DOHH2 (cell line): ENCODE results near the gene C1orf53.
"Not testable (repeated sequence)": the region's sequence is repeated elsewhere in the genome, so short reads cannot be mapped to it uniquely, and the experiment has no call there.

Experiments used
- H3F3A ChIP-seq: fragments of 200-600 bp; sonication (generic), shearing (Covaris generic); 2 replicates; pipeline ENCODE4 v1.6.0; 2016; ENCODE audit warnings: antibody characterized with exemption, mild to moderate bottlenecking; ENCODE audit not compliant: control insufficient read depth, insufficient read depth
- H3K27ac ChIP-seq: fragments of 200-600 bp; sonication (generic); 2 replicates; pipeline ENCODE4 v1.5.1; 2014; ENCODE audit warnings: low read depth, mild to moderate bottlenecking, low read length, moderate library complexity
- H3K27me3 ChIP-seq: fragments of 200-600 bp; sonication (generic); 2 replicates; pipeline ENCODE4 v1.6.1; 2014; ENCODE audit warnings: mild to moderate bottlenecking, low read length, mixed read lengths; ENCODE audit not compliant: control insufficient read depth
- H3K36me3 ChIP-seq: fragments of 200-600 bp; sonication (generic); 2 replicates; pipeline ENCODE4 v1.6.1; 2014; ENCODE audit warnings: mild to moderate bottlenecking, low read length, moderate library complexity, mixed read lengths; ENCODE audit not compliant: control insufficient read depth
- H3K4me1 ChIP-seq: fragments of 200-600 bp; sonication (generic); 2 replicates; pipeline ENCODE4 v1.6.1; 2014; ENCODE audit warnings: mild to moderate bottlenecking, low read length, mixed read lengths; ENCODE audit not compliant: control insufficient read depth
- H3K4me2 ChIP-seq: fragments of 200-600 bp; sonication (generic); 2 replicates; pipeline ENCODE4 v1.6.0; 2014; ENCODE audit warnings: mild to moderate bottlenecking, low read length, moderate library complexity
- H3K4me3 ChIP-seq: fragments of 200-600 bp; sonication (generic); 2 replicates; pipeline ENCODE4 v1.5.1; 2014; ENCODE audit warnings: mild to moderate bottlenecking, low read length, mixed read lengths
- H3K79me2 ChIP-seq: fragments of 200-600 bp; sonication (generic); 2 replicates; pipeline ENCODE4 v1.6.1; 2014; ENCODE audit warnings: mild to moderate bottlenecking, low read length, mixed read lengths; ENCODE audit not compliant: control insufficient read depth
- H3K9me2 ChIP-seq: fragments of 200-600 bp; sonication (generic); replicated peaks from 2 replicates; pipeline ENCODE4 v1.6.1; 2014; ENCODE audit warnings: mild to moderate bottlenecking, low read length, mixed read lengths; ENCODE audit not compliant: control insufficient read depth
- H3K9me3 ChIP-seq: fragments of 200-600 bp; sonication (generic); 2 replicates; pipeline ENCODE4 v1.6.1; 2014; ENCODE audit warnings: antibody characterized with exemption, low read length, mixed read lengths; ENCODE audit not compliant: control insufficient read depth, insufficient read depth
- H4K20me1 ChIP-seq: fragments of 200-600 bp; sonication (generic); 2 replicates; pipeline ENCODE4 v1.6.0; 2014; ENCODE audit warnings: low read depth, mild to moderate bottlenecking, antibody characterized with exemption, low read length, moderate library complexity; ENCODE audit not compliant: control insufficient read depth, insufficient read depth
- EZH2phosphoT487 ChIP-seq: fragments of 200-600 bp; sonication (generic); IDR thresholded peaks from 2 replicates; pipeline ENCODE4 v1.6.1; 2017; ENCODE audit warnings: borderline replicate concordance, mild to moderate bottlenecking, antibody characterized with exemption, low read length, moderate library complexity, mixed read lengths
- TF ChIP-seq, protein P1 (sequence below): fragments of 200-600 bp; sonication (generic); IDR thresholded peaks from one replicate; pipeline ENCODE4 v1.5.1; 2014; ENCODE audit warnings: antibody characterized with exemption, mild to moderate bottlenecking, low read depth, low read length; ENCODE audit not compliant: poor library complexity, severe bottlenecking

C1orf53 gene

DNA sequence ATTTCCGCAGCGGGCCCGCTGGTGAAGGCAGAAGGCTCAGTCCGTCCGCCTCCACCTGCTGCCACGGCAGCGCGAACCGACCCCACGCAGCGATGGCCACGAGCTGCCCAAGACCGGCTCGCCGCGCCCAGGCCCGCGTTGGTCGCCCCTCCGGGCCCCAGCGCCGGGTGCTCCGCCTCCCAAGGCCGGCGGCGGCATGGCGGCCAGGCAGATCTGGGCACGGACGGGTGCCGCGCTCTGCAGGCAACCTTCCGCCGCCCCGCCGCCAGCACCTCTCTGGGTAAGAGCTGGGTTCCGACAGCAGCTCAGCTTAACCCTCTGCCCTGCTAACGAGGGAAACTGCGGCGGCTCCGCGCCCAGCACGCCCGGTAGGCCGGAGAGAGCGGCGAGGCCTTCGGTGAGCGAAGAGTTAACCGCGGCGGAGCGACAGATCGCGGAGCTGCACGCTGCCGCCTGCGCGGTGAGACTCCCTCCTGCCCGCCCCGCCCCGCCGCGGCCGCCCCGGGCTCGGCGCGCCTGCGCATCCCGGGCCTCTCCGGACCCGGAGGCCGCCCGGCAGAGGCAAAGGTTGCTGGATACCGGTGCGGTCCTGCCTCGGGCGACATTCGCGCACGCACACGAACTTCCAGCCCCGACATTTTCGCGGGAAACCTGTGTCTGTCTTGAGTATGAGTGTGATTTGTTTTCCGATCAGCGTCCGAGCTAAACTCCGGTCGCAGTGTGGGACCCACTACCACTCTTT lies at the start of gene C1orf53:
C1orf53 (plus strand) TSS at position 177 of the 742 bp plus-strand sequence; CDS start at position 197, 20 bp downstream.
- Histone ChIP-seq H3K4me3 (peak within 1 kb of the TSS; percentile 94), H3K27me3 (no peaks in the 10 kb centered on the region)

DNA sequence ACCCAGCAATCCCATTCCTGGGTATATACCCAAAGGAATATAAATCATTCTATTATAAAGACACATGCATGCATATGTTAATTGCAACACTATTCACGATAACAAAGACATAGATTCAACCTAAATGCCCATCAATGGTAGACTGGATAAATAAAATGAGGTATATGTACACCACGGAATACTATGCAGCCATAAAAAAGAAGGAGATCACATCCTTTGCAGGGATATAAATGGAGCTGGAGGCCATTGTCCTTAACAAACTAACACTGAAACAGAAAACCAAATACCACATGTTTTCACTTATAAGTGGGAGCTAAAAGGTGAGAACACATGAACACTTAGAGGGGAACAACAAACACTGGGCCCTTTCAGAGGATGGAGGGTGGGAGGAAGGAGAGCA lies 46.7 kb upstream of the C1orf53 start:
- not testable (repeated sequence) for H3F3A ChIP-seq

More for the DNA sequence above, at the start of gene C1orf53:
- H4K20me1 ChIP-seq = no peaks in the 10 kb centered on the region
- no peaks in the 10 kb centered on the region for H3K9me3 ChIP-seq
- peaks cover 38% of the 10 kb centered on the region for H3K4me1 ChIP-seq
- peaks cover 8% of the 10 kb centered on the region for H3K79me2 ChIP-seq
- peaks cover 3% of the 10 kb centered on the region; the same call in 1 of the 2 replicates for H3K36me3 ChIP-seq
- H3K4me2 ChIP-seq = peak within 1 kb of the TSS; percentile 96
- H3K27ac ChIP-seq = peak within 1 kb of the TSS; percentile 76
- no peak for TF ChIP-seq EZH2phosphoT487
- TF ChIP-seq, protein P1, sequence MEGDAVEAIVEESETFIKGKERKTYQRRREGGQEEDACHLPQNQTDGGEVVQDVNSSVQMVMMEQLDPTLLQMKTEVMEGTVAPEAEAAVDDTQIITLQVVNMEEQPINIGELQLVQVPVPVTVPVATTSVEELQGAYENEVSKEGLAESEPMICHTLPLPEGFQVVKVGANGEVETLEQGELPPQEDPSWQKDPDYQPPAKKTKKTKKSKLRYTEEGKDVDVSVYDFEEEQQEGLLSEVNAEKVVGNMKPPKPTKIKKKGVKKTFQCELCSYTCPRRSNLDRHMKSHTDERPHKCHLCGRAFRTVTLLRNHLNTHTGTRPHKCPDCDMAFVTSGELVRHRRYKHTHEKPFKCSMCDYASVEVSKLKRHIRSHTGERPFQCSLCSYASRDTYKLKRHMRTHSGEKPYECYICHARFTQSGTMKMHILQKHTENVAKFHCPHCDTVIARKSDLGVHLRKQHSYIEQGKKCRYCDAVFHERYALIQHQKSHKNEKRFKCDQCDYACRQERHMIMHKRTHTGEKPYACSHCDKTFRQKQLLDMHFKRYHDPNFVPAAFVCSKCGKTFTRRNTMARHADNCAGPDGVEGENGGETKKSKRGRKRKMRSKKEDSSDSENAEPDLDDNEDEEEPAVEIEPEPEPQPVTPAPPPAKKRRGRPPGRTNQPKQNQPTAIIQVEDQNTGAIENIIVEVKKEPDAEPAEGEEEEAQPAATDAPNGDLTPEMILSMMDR = no peak
- no peaks in the 10 kb centered on the region for H3K9me2 ChIP-seq
- H3F3A ChIP-seq = 0 out of 2 replicates have a peak, but pooled peaks cover 4% of the 10 kb centered on the region

DNA sequence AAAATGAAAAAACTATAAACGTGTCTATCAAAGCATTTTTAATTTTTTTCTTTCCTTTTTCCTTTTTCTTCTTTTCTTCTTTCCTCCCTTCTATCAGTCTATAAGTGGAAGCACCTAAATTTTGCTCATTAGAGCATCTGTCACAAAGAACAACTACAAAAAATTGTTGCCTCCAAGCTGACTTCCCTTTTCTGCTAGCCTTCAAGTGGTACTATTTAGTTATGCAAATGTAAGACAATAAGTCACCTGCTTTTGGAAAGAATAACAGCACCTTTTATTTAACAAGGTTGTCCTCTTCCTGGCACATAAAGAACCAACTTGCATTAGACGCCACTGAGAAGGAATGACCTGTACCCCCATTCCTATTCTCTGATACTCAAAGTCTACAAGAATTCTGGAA lies 45.0 kb upstream of the C1orf53 start:
- Histone ChIP-seq H3K27me3 (no peaks in the 10 kb centered on the region), H3K36me3 (no peaks in the 10 kb centered on the region), H3K4me1 (peaks cover 11% of the 10 kb centered on the region), H3K27ac (no peak overlapping the region), H3K9me3 (no peaks in the 10 kb centered on the region), H3K4me2 (no peak overlapping the region; the same call in 1 of the 2 replicates), H4K20me1 (no peaks in the 10 kb centered on the region), H3K9me2 (no peaks in the 10 kb centered on the region), H3K4me3 (no peak overlapping the region), H3F3A (no peaks in the 10 kb centered on the region), H3K79me2 (no peaks in the 10 kb centered on the region)
- TF ChIP-seq, protein P1 = no peak

More for the DNA sequence above, 46.7 kb upstream of the C1orf53 start:
- peaks cover 11% of the 10 kb centered on the region for H3K4me1 ChIP-seq
- H3K36me3 ChIP-seq, H4K20me1 ChIP-seq, H3K4me3 ChIP-seq, H3K9me3 ChIP-seq, H3K79me2 ChIP-seq, H3K9me2 ChIP-seq, H3K4me2 ChIP-seq, H3K27me3 ChIP-seq, H3K27ac ChIP-seq: not testable (repeated sequence)

DNA sequence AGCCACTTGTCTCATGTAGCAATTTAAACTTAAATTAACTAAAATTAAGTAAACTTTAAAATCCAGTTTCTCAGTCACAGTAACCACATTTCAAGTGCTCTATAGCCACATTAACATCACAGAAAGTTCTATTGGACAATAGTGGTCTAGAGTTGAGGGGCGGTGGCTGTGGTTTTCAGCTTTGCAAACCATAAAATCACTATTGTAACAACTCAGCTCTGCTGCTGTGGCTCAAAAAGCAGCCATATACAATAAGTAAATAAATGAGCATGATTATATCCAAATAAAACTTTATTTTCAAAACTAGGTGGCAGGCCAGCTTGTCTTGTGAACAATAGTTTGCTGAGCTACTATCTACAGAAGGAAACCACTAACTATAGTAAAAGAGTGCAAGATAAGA lies 43.4 kb upstream of the C1orf53 start:
- no peak overlapping the region for H3K4me2 ChIP-seq
- no peaks in the 10 kb centered on the region for H3K9me3 ChIP-seq
- H3K9me2 ChIP-seq = no peaks in the 10 kb centered on the region
- H3K79me2 ChIP-seq = no peaks in the 10 kb centered on the region
- H3K4me3 ChIP-seq = no peak overlapping the region
- H3F3A ChIP-seq = no peaks in the 10 kb centered on the region
- H3K27ac ChIP-seq = no peak overlapping the region
- no peaks in the 10 kb centered on the region for H3K36me3 ChIP-seq
- peaks cover 11% of the 10 kb centered on the region for H3K4me1 ChIP-seq
- H4K20me1 ChIP-seq = no peaks in the 10 kb centered on the region
- TF ChIP-seq, protein P1 = no peak
- TF ChIP-seq EZH2phosphoT487 = no peak
- no peaks in the 10 kb centered on the region for H3K27me3 ChIP-seq
